Gastroesophageal sphincter (tissue), 3 donors: Measurements from ENCODE around the gene RBM28.

Experiments used
- CTCF ChIP-seq, 4 experiments: fragments of 200-600 bp in 2 of 4; fragments of 450-650 bp in 2 of 4; sonication (generic) in 1 of 4; IDR thresholded peaks; one replicate each; pipeline ENCODE4 v1.5.1; 2017 to 2019; ENCODE audit warnings: antibody characterized with exemption in 4 of 4, mild to moderate bottlenecking in 2 of 4, moderate library complexity in 2 of 4
- POLR2AphosphoS5 ChIP-seq: sonication (generic); formaldehyde crosslinking; IDR thresholded peaks from one replicate; pipeline ENCODE4 v1.6.1; 2017; ENCODE audit warnings: antibody characterized with exemption

- no peak for TF ChIP-seq CTCF (IDR thresholded peaks at IDR 0.05)
- no peak for TF ChIP-seq POLR2AphosphoS5
Observed at GRCh38 chr7:128379900-128380479, 36.3 kb upstream of the RBM28 start.
